ENCODE results near the gene ZNF557. TPM values are rescaled to one million over a fixed set of nuclear protein-coding genes. Genes with fewer than 3 reads are reported as not detected.

The ZNF557 gene
- total and polyA plus RNA-seq, 2 of the 8 experiments (the other 6 are each of a cell fraction or from before 2014, with no cell fraction given) = 1.4 to 7.4 TPM

DNA sequence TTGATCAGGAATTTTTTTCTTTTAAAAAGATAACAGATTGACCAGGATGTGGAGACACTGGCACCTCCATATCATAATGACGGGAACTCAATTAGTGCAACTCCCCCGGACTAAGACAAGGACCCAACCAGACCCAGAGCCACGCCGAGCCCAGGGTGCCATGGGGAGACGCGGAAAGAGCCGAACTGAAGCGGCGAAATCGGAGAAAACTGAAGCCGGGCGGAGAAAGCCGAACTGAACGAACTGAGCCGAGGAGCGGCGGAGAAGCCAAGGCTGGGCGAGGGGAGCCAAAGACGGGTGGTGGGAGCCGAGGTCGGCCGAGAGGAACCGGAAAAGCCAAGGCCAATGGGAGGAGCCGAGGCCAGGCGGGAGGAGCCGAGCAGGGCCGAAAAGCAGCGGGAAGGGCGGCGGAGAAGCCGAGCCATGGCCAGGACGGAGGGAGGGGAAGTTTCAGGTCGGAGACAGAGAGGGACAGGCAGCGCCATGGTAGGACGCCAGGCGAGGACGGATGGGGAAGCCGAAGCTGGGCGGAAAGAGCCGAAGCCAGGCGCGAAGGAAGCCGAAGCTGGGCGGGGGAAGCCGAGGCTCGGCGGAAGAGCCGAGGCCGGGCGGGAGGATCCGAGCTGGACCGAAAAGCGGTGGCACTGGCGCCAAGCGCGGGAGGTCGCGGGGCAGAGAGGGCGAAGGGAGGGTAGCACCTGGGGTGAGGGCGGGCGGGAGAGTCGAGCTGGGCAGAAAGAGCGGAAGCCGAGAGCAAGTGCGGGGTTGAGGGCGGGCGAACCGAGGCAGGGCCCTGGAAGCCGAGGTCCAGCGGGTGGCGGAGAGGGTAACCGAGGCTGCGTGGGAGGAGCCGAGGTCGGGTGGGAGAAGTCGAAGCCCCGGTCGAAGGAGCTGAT is 29.4 kb downstream of the ZNF557 start (continued):
- TF ChIP-seq KDM4A (IDR thresholded peaks at IDR 0.05; ENCODE audit: low read depth, low read length, severe bottlenecking) (peak; percentile 94), JUND (IDR thresholded peaks at IDR 0.05; ENCODE audit: low read length) (no peak), SP4 (IDR thresholded peaks at IDR 0.05; ENCODE audit: low read length) (peak; percentile 95), EGR1 (IDR thresholded peaks at IDR 0.05; ENCODE audit: borderline replicate concordance, low read depth, low read length) (peak; percentile 65; the same call in 1 of the 2 replicates), EZH2 (IDR thresholded peaks at IDR 0.05; ENCODE audit: low read depth, low read length, severe bottlenecking) (no peak), YY1 (IDR thresholded peaks at IDR 0.05; ENCODE audit: low read depth, low read length) (peak; percentile 60; the same call in 1 of the 2 replicates), ASH2L (IDR thresholded peaks at IDR 0.05; ENCODE audit: low read length) (peak; percentile 1), POLR2A (IDR thresholded peaks at IDR 0.05; ENCODE audit: control extremely low read depth in 1 of 2, low read depth in 2 of 2, low read length in 2 of 2) (peak; percentile 69 to 73)
- TF ChIP-seq, protein P1, sequence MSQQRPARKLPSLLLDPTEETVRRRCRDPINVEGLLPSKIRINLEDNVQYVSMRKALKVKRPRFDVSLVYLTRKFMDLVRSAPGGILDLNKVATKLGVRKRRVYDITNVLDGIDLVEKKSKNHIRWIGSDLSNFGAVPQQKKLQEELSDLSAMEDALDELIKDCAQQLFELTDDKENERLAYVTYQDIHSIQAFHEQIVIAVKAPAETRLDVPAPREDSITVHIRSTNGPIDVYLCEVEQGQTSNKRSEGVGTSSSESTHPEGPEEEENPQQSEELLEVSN (IDR thresholded peaks at IDR 0.05) = peak; percentile 77

Measured in H1 (cell line).